Coronary artery (tissue), 2 donors: ENCODE data around the gene CCND1.
"Not testable (repeated sequence)": the region's sequence is repeated elsewhere in the genome, so short reads cannot be mapped to it uniquely, and the experiment has no call there.

ENCODE experiments used
- DNase-seq: peaks from one replicate; pipeline ENCODE4 v3.0.0-alpha.2; 2017; ENCODE audit warnings: low spot score
- H3K27ac ChIP-seq, 2 donors: fragments of 200-600 bp; sonication (generic); one replicate each; pipeline ENCODE4 v1.5.1; 2016 to 2019
- H3K4me3 ChIP-seq: fragments of 200-600 bp; sonication (generic); 2 replicates; pipeline ENCODE4 v1.5.1; 2016; ENCODE audit warnings: mild to moderate bottlenecking, moderate library complexity
- CTCF ChIP-seq: fragments of 200-600 bp; sonication (generic); IDR thresholded peaks from one replicate; pipeline ENCODE4 v1.5.1; 2019; ENCODE audit warnings: antibody characterized with exemption

The CCND1 gene

GRCh38 chr11:69686452-69686851 lies 45.5 kb downstream of the CCND1 start:
- H3K4me3 ChIP-seq: no peak overlapping the region
- no peak overlapping the region for H3K27ac ChIP-seq
- no peak for DNase-seq
- TF ChIP-seq CTCF: no peak

- no peak for DNase-seq
- Histone ChIP-seq H3K4me3 (no peak overlapping the region), H3K27ac (no peak overlapping the region)
- no peak for TF ChIP-seq CTCF
Measured at GRCh38 chr11:69686856-69687255, 45.9 kb downstream of the CCND1 start.

GRCh38 chr11:69687969-69688771 lies 47.2 kb downstream of the CCND1 start:
- DNase-seq, H3K27ac ChIP-seq: not testable (repeated sequence)

GRCh38 chr11:69689484-69690319 lies 48.7 kb downstream of the CCND1 start:
- no peak for DNase-seq
- Histone ChIP-seq H3K4me3 (no peak overlapping the region), H3K27ac (no peak overlapping the region)
- no peak for TF ChIP-seq CTCF

More at GRCh38 chr11:69687969-69688771, 47.2 kb downstream of the CCND1 start:
- H3K4me3 ChIP-seq: not testable (repeated sequence)

GRCh38 chr11:69691463-69691862 lies 50.5 kb downstream of the CCND1 start:
- no peak for DNase-seq
- Histone ChIP-seq H3K4me3 (no peak overlapping the region), H3K27ac (no peak overlapping the region)
- TF ChIP-seq CTCF: no peak

GRCh38 chr11:69692422-69692821 lies 51.5 kb downstream of the CCND1 start:
- no peak overlapping the region for H3K27ac ChIP-seq
- DNase-seq: no peak

More at GRCh38 chr11:69692422-69692821, 51.5 kb downstream of the CCND1 start:
- no peak for TF ChIP-seq CTCF
- H3K4me3 ChIP-seq: no peak overlapping the region
